ENCODE measurements around the gene SOX8.
"Not testable (repeated sequence)": the region's sequence is repeated elsewhere in the genome, so short reads cannot be mapped to it uniquely, and the experiment has no call there.

SOX8 gene

DNA sequence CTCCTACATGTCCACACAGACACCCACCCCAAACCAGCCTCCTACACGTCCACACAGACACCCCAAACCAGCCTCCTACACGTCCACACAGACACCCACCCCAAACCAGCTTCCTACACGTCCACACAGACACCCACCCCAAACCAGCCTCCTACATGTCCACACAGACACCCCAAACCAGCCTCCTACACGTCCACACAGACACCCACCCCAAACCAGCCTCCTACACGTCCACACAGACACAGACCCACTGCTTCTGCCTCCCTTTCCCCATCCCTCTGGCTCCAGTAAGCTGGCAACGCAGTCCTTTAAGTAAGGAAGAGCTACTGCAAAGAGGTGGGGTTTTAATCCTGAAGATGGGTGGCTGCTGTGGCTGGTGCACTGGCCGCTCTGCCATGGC, 27.8 kb upstream of the SOX8 start:
- DNase-seq (ENCODE audit: low read depth, low spot score), result not testable (repeated sequence)

DNA sequence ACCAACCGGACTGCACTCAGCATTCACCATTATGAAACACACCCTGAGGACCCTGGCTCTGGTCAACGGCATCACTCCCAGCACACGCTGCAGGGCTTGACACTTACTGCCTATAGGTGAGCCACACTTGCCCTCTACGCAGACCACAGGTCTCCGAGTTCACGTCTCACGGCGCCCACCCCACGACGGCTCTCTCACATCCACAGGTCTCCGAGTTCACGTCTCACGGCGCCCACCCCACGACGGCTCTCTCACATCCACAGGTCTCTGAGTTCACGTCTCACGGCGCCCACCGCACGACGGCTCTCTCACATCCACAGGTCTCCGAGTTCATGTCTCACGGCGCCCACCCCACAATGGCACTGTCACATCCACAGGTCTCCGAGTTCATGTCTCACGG, 25.8 kb upstream of the SOX8 start:
- DNase-seq (ENCODE audit: low read depth, low spot score), result not testable (repeated sequence)

DNA sequence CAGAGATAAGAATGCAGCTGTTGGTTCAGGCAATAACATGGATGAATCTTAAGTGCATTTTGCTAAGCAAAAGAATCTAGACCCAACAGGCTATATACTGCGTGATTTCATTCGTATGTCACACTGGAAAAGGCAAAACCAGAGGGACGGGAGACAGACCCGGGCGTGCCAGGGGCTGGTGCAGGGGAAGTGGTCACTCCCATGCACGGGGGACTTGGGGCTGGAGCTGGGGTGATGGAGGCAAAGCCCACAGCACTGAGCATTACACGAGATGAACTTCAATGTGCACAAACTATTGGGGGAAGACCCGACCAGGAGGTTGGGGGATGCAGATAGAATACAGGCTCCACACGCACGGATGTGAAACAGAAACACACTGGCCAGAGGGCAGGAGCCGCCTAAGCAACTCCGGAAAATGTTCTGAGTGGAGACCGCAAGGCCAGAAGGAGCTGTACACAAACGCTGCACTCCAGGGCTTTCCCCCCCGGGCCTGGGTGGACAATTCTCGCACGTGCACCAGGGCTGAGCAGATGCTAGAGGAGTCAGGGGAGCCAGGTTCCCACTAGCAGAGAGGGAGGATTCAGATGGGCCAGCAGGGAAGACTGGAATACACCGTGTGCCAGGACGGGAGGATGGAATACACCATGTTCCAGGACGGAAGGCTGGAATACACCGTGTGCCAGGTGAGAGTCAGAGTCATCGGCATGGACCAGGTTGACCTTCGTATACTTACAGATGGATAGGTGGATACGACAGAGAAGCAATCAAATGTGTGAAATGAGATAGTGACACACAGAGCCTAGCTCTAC, 22.1 kb upstream of the SOX8 start:
- DNase-seq (ENCODE audit: low read depth, low spot score), result no peak

DNA sequence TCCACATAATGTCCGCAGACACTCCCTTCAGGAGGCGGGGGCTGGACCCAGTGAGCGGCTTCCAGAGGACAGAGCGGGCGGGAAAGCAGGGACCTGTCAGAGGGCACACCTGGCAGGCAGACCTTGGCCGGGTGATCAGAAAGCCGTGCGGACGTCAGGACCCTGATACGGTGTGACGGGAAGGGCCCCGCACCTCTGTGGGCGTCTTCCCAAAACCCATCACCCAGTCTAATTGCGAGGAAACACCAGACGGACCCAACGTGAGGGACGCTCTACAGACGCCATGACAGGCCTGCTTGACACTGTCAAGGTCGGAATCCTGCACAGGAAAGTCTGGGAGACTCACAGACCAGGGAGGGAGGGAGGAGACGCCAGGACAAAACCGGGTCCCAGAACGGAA, 19.2 kb upstream of the SOX8 start:
- no peak for DNase-seq (ENCODE audit: low read depth, low spot score)

DNA sequence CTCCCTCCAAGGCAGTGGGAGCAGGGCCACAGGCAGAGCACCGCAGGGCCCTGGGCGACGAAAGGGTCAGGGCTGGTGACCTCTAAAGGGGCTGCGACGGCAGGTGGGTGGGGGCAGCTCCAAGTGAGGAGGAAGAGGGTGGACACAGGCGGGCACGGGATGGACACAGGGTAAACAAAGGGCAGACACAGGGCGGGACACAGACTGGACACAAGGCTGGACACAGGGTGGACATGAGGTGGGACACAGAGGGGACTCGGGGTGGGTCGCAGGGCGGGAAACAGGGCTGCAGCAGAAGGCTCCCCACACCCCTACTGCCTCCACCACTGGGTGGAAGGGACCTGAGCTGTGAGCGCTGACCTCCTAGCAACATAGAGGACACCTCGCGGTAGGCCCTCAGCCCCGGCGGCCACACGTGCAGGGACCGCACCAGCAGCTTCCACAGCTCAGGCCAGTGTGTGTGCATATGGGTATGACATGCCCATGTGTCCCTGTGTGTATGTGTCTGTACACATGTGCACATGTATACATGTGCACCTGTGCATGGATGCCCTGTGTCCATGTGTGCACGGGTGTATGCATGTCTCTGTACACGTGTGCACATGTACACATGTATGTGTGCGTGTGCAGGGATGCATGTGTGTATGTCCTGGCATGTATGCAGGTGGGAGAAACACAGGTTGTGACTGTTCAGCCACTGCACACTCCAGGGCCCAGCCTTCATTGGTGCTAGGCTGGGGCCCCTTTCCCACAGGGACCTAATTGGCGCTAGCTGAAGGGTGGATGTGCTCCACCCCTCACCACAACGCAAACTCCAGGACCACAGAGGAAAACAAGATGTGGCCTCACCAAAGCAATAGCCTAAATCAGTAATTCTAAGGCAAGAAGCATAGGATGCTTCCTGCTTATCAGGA, 18.4 kb upstream of the SOX8 start:
- no peak for DNase-seq (ENCODE audit: low read depth, low spot score)

DNA sequence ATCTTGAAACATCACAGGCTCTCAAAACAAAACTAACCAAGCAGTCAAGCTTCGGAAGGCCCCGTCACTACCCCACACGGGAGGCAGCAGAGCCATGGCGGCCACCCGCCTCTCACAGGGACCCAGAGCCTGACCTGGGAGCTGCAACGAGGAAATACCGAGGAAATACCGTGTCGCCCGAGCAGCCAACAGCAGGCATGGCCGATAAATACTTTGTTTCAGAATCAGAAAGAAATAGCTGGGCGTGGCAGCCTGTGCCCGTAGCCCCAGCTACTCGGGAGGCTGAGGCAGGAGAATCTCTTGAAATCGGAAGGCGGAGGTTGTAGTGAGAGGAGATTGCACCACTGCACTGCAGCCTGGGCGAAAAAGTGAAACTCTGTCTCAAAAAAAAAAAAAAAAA, 17.7 kb upstream of the SOX8 start:
- no peak for DNase-seq (ENCODE audit: low read depth, low spot score)

DNA sequence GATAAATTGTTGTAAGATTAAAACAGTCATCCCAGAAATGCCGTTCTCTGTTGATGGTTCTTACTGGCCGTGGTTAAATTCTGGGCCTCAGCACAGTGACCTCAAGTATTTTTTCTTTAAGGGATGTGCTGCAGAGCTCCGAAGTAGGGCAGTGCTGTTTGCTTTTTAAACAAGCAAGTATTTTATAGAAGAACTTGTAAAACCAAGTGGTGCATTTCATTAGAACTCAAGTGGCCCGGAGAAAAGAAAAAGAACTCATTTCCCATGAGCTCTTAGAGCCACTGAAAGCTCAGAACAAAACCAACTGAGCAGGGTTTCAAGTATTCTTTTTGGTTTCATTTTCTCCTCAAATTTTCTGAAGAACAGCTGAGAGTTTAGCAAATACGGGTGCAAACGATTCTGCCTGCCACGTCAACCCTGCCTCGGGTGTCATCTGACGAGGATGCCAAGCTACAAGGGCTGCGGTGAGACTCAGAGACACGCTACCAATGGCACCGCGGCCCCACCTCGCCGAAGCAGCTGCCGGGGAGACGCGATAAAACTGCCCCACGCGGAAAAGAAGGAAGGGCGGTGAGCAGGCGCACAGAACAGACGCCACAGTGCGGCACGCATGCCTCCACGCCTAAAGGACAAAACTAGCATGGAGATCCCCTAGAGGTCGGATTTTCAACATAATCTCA, 17.1 kb upstream of the SOX8 start:
- DNase-seq (ENCODE audit: low read depth, low spot score), result no peak

DNA sequence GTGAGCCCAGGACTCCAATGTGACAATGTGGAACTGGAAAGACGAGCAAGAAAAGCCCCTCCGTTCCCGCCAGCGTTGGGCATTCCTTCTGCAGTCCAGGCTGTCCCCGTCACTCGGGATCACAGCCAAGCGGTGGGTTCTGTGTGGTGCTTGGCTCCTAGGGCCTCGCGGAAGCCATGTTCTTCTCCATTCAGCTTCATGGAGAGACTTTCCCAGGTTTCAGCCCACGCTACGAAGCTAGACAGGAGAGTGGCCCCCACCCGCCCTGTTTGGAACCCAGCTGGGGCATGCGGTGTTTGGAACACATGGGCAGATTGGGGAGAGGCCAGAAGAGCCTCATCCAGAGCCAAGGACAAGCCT, 16.6 kb upstream of the SOX8 start:
- DNase-seq (ENCODE audit: low read depth, low spot score), result no peak

DNA sequence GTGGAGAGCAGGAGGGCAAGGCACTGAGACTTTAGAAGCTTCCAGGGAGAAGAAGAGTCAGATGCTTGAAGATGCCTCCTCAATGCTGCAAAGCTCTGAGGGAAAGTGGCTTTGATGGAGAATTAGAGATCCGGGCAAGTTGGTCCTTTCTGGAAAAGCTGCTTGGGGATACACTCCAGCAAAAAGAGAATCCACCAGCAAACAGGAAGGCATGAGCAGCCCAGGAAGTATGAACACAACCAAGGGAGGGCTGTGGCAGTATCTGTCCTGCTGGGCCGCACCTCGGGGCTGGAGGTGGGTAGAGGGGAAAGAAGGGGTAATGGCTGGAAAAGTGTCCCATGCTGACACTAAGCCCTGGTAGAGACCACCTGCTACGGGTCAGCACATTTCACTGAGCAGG, 16.1 kb upstream of the SOX8 start:
- DNase-seq (ENCODE audit: low read depth, low spot score), result no peak

DNA sequence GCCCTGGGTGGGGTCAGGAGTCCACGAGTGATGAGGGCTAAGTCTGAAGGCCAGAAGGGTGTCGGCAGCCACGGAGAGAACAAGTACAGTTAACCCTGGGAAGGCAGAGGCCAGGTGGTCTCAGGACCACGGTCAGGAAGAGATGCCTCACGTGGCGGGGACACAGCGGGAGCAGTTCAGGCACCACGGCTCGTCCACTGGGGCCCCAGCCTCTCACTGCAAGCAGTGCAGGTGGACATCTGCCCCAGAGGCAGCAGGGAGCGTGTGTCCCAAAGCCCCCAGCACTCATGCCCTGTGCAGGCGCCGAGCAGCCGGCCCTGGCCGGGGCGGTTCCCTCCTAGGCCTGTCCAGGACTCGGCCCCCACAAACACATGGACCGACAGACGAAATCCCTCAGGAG, 15.5 kb upstream of the SOX8 start:
- DNase-seq (ENCODE audit: low read depth, low spot score), result no peak

DNA sequence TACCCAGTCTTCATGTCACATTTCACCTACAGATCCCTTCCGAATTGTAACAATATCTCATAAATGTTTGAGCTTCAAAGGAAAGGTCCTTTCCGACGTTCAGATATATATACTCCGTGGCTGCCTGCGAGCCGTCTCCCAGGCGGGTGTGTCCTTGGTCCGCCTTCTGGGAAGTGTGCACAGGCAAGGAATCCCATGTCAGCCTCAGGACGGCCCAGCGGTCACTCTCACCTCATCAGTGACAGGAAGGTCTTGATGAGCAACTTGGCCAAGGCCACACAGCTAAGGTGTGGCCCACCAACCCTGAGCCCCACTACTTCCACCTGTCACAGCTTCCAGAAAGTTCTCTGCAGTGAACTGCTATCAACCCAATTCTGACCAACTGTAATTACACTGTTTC, 15.1 kb upstream of the SOX8 start:
- no peak for DNase-seq (ENCODE audit: low read depth, low spot score)

DNA sequence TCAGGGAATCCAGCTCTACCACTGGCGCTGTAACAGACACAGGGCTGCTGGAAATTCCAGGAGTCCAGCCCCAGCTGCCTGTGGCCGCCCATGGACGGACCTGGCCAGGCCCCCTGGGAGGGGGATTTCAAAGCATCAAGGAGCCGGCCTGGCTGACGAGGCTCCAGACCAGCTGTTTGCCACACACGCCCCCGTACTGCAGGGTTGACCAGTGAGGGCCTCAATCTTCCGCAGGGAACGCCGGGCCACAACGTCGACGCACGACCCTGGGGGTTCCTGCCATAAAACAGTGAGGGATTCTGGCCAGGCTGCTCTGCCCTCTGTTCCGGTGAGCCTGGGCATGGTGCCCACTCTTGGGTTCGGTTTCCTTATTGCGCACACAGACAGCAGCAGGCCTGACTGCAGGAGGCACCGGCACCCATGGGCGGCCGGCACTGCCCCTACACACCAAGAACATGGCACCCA, 14.5 kb upstream of the SOX8 start:
- no peak for DNase-seq (ENCODE audit: low read depth, low spot score)

DNA sequence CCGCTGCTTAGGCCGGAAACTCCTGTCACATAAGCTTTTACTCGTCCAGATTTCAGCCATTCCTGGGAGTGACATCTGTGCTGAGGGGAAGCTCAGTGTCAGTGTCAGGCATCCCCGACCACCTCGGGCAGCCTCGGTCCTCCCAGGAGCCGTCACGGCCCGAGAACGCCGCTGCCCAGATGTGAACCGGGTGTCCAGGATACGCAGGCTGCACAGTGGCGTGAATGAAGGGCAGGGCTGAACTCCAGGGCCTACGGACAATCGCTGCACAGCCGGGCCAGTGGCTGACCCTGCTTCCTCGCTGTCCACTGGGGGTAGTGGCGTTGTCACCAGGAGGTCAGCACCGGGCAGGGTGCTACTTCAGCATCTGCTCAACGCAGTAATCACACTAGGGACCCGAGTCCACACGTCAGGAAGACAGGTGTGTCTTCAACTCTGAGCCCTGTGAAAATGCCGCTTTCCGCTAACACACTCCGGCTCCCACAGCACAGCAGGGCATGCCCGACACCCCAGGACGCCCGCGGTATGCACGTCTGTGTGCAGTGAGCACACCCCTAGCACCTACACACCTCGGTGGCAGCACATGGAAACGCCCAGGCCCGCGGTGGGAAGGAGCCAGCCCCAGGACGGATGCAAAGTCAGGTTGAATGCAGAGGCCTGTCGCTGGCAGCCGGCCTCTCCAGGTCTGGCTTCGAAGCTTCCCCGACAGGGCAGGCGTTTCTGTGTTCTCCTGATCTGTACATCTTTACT, 13.8 kb upstream of the SOX8 start:
- no peak for DNase-seq (ENCODE audit: low read depth, low spot score)

DNA sequence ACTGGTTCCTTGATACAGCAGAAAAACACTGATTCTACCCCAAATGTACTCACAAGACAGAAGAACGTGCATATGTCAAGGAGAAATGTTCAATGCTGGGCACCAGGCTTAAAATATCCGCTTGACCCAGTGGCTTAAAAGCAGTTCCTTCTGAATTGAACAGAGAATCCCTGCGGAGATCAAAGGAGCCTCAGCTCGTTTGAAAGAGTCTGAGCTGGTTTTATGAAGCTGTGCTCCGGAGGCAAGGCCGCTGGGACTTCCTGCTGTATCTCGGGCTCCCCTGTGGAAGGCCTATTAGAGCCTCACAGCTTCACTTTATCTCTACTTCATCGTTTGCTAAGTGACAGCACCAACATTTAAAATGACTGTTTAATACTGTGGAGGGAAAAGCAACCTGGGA, 12.9 kb upstream of the SOX8 start:
- no peak for DNase-seq (ENCODE audit: low read depth, low spot score)

DNA sequence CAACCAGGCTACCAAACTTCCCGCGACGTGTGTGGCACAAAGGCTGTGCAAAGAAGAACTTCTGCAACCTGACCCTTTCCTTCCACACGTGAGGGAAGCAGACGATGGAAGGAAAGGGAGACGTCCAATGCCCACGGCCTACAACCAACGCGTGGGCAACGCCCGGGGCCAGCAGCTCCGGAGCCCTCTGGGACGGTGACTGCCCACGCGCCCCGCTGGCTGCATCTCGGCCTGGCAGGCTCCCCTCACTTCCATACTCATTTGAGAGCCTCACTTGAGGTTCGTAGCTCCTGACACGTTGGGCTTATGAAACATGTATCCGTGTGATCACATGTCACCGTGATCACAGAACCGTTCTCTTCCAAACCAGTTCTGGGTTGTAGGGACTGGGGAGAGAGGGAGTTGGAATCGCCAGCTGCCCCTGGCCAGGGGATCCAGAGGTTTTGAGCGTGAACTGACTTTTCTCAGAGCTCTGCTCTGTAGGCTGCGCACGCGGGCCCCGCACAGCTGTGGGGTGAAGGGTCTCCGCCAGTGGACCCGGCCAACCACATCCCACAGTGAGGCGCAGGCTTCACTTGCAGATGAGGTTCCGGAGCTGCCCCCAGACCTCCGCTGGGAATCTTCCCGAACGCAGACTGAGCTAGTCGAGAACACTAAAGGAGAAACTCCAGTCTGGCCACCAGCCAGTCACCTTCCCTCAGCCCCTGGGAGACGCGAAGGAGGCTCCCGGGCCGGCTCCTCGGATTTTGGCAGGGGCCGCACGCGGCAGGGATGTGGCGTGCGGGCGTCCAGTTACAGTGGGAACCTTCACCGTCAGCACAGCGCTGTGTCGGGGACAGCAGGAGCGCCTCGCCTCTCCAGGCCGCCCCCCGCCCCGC, 11.8 kb upstream of the SOX8 start:
- DNase-seq (ENCODE audit: low read depth, low spot score), result no peak

DNA sequence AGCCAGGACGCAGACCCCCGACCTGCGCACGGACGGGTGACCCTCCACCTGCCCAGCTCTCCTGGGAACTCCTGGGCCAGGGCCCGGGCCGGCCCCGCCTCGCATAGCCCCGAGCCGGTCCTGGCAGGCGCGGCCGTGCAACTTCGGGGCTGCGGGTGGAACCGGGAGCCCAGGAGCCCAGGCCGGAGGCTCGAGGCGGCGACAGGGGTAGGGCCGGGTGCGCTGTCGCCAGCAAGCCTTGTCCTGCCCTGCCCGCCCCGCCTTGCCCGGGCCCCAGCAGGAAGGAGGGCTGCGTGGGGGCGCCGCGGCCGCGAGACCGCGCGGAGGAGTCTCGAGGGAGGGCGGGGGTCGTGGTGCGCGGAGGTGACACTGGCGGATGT, 11.2 kb upstream of the SOX8 start:
- DNase-seq (ENCODE audit: low read depth, low spot score), result no peak

DNA sequence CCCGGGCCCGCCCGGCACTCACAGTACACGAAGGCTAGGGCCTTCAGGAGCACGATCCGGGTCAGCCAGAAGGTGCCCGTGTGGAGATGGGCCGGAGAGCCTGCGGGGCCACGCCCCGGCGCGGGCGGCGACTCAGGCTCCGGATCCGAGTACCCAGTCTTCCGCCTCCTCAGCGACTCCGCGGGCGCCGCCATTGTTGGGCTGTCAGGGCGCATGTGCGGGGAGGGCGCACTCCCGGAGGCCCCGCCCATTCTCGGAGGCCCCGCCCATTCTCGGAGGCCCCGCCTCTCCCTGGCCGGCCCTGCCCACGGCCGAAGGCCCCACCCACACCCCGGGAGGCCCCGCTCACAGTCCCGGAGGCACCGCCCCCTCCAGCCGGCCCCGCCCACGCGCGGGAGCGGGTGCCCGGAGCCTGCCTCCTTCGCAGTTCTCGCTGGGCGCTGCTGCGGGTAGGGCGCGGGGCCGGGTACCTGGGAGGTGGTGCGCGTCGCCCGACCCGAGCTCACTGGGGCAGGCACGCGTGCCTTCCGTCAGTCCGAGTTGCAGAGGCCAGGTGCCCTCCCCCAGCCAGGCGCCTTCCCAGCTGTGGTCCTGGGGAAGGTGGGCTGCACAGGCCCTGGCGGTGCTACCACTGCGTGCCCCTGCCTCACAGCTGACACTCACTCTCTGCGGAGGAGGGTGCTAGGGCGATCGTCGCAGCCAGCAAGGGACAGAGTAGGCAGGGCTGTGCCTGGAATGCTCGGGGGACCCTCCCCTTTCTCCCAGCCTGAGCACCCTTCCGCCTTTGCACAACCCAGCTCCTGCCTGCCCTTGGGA, 10.6 kb upstream of the SOX8 start, which contains the start of gene LMF1:
Gene LMF1, minus strand, starts transcription at position 219 of the 816 bp plus-strand sequence. Its CDS starts 4 bp downstream, at position 215.
- DNase-seq (ENCODE audit: low read depth, low spot score), result no peak

DNA sequence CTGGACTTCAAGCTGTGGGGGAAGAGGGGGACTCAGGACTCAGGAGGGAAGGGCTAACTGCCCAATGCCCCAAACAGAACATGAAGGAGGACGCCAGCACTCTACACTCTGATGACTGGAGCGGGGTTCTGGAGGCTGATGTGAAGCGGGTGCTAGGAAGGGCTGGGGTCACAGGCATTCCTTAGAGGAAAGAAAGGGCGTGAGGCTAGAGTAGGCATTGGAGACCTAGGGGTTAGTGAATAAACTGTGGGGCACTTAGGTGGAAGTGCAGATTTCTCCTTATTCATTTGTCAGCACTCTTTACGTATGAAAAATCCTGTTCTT, 10.0 kb upstream of the SOX8 start:
- DNase-seq (ENCODE audit: low read depth, low spot score), result no peak

DNA sequence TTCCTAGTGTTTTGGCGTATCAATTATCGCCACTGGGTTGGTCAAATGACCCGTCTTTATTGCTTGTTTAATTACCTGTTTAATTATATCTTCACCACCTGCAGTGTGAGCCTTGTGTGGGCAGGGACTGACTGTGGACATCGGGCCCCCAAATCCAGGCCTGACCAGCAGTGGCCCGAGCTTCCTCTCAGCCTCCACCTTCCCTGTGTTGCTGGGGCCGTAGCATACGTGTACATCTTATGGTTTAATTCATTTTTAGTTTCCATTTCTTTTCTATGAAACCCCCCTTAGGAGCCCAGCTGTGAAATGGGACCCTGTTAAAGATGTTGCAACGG, 9.6 kb upstream of the SOX8 start:
- DNase-seq (ENCODE audit: low read depth, low spot score), result no peak
